Activated CD4-positive, alpha-beta T cell treated with anti-CD3 and anti-CD28 coated beads, Interleukin-2, amount 10 ng/mL, durations not matched to agents 24 days and 14 days (primary cell): ENCODE measurements around the gene CDHR1. TPM values are rescaled to one million over a fixed set of nuclear protein-coding genes. Genes with fewer than 3 reads are reported as not detected.
"Not testable (repeated sequence)": the region's sequence is repeated elsewhere in the genome, so short reads cannot be mapped to it uniquely, and the experiment has no call there.

ENCODE experiments used
- DNase-seq: peaks from one replicate; pipeline ENCODE4 v3.0.0; 2022
- H3K27ac Mint-ChIP-seq: one replicate; pipeline ENCODE4 v1.8.0; 2022; ENCODE audit warnings: mild to moderate bottlenecking, mixed read lengths
- H3K27me3 Mint-ChIP-seq: one replicate; pipeline ENCODE4 v1.8.0; 2022; ENCODE audit warnings: mixed read lengths
- H3K36me3 Mint-ChIP-seq: one replicate; pipeline ENCODE4 v1.8.0; 2022; ENCODE audit warnings: low read depth, mild to moderate bottlenecking, mixed read lengths
- H3K4me1 Mint-ChIP-seq: one replicate; pipeline ENCODE4 v1.8.0; 2021; ENCODE audit warnings: mixed read lengths
- H3K4me3 Mint-ChIP-seq: one replicate; pipeline ENCODE4 v1.8.0; 2022; ENCODE audit warnings: mild to moderate bottlenecking, moderate library complexity, mixed read lengths
- H3K9me3 Mint-ChIP-seq: one replicate; pipeline ENCODE4 v1.8.0; 2021; ENCODE audit warnings: mixed read lengths
- intact Hi-C: fragments of 100-400 bp; cut with micrococcal nuclease; formaldehyde crosslinking; loops from one replicate; pipeline ENCODE4 v1.15.1; 2023
- total RNA-seq: library from RNA; stranded (reverse); gene quantifications from 2 replicates; pipeline ENCODE4 v1.2.3, GENCODE V29; 2022

CDHR1 gene
- 0.26 and 0.33 TPM in 2 replicates for total RNA-seq

DNA sequence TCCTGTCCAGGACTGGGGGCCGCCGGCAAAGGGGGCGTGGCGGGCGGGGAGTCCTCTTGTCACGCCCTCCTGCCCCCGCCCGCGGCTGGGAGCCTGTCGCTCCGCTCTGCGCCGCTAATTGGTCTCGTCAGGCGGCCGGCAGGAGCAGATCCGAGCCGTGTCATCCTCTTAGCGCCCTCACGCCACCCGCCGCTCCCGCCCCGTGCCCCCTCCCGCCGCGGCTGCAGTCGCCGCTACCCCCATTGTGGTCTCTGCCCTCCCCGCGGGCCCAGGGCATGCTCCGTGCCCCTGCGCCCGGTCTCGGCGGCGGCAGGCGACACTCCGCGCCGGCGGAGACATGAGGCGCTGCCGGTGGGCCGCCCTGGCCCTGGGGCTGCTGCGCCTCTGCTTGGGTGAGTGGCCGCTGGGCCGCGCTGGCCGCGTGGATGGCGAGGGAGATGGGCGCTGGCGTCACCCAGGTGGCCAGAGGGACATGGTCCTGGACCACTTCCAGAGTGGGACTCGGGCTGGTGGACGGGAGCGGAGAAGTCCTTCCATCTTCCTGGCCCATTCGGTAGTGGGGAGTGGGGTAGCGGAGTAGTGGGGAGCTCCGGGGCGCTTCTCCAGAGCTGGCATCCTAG, at the start of gene CDHR1:
CDHR1 (plus strand) TSS at position 114 of the 620 bp plus-strand sequence; CDS start at position 338, 224 bp downstream.
- Mint-ChIP-seq H3K36me3 (no peaks in the 10 kb centered on the region), H3K27me3 (peaks cover 52% of the 10 kb centered on the region), H3K27ac (no peak within 1 kb of the TSS), H3K4me1 (peaks cover 7% of the 10 kb centered on the region), H3K4me3 (peak within 1 kb of the TSS; percentile 44), H3K9me3 (no peaks in the 10 kb centered on the region)
- intact Hi-C loops: no loop called here
- DNase-seq: peak; percentile 79

GRCh38 chr10:84147347-84147746, 47.0 kb upstream of the CDHR1 start:
- DNase-seq: no peak
- Mint-ChIP-seq H3K4me3 (no peak overlapping the region), H3K27ac (no peak overlapping the region), H3K36me3 (peaks cover 58% of the 10 kb centered on the region), H3K9me3 (no peaks in the 10 kb centered on the region), H3K4me1 (no peaks in the 10 kb centered on the region), H3K27me3 (no peaks in the 10 kb centered on the region)
- intact Hi-C loops: loop anchor here (5.0 kb wide), 1 partner anchor 390 kb away; no protein-coding TSS in a partner anchor

GRCh38 chr10:84148006-84148597, 46.2 kb upstream of the CDHR1 start:
- DNase-seq: peak; percentile 65
- H3K27me3 Mint-ChIP-seq, H3K4me3 Mint-ChIP-seq, H3K4me1 Mint-ChIP-seq, H3K27ac Mint-ChIP-seq, H3K9me3 Mint-ChIP-seq: not testable (repeated sequence)
- intact Hi-C loops: loop anchor here (1.0 to 5.0 kb wide), 2 partner anchors 57 to 389 kb away; no protein-coding TSS in a partner anchor
- H3K36me3 Mint-ChIP-seq: peaks cover 56% of the 10 kb centered on the region

DNA sequence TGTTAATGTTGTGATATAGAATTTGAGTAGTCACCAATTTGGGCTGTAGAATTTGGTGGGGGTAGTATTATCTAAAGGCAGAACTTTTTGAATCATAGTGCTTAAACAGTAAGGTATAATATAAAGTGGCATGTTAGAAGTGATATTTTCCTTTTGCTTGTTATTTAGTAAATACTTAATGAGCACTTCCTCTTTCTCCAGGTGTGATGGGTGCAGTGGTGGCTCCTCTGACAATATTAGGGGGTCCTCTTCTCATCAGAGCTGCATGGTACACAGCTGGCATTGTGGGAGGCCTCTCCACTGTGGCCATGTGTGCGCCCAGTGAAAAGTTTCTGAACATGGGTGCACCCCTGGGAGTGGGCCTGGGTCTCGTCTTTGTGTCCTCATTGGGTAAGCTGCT, 44.5 kb upstream of the CDHR1 start:
- H3K27ac Mint-ChIP-seq: no peak overlapping the region
- no peaks in the 10 kb centered on the region for H3K27me3 Mint-ChIP-seq
- intact Hi-C loops: loop anchor here (5.0 kb wide), 1 partner anchor 387 kb away; no protein-coding TSS in a partner anchor
- peaks cover 58% of the 10 kb centered on the region for H3K36me3 Mint-ChIP-seq
- peaks cover 2% of the 10 kb centered on the region for H3K4me1 Mint-ChIP-seq
- no peak overlapping the region for H3K4me3 Mint-ChIP-seq
- no peaks in the 10 kb centered on the region for H3K9me3 Mint-ChIP-seq
- DNase-seq: no peak

GRCh38 chr10:84152769-84153168, 41.6 kb upstream of the CDHR1 start:
- H3K36me3 Mint-ChIP-seq: peaks cover 45% of the 10 kb centered on the region
- no peaks in the 10 kb centered on the region for H3K9me3 Mint-ChIP-seq
- intact Hi-C loops: no loop called here
- no peak for DNase-seq
- H3K4me3 Mint-ChIP-seq: no peak overlapping the region
- peaks cover 7% of the 10 kb centered on the region for H3K4me1 Mint-ChIP-seq
- H3K27ac Mint-ChIP-seq: no peak overlapping the region
- no peaks in the 10 kb centered on the region for H3K27me3 Mint-ChIP-seq

DNA sequence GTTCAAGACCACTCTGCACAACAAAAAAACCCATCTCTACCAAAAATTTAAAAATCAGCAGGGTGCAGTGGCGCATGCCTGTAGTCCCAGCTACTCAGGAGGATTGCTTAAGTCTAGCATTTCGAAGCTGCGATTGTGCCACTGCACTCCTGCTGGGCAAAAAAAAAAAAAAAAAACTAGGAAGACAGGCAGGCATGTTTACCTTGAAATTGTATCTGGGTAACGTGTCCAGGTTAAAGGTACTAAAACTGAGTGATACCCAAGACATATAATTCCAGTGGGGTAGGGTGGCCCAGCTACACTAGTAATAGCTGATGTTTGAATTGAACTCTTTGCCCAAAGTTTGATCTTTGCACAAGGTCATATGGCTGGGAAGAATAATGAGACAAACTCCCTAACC, 38.8 kb upstream of the CDHR1 start:
- peaks cover 33% of the 10 kb centered on the region for H3K36me3 Mint-ChIP-seq
- no peak overlapping the region for H3K27ac Mint-ChIP-seq
- H3K9me3 Mint-ChIP-seq: no peaks in the 10 kb centered on the region
- intact Hi-C loops: no loop called here
- DNase-seq: no peak
- no peak overlapping the region for H3K4me3 Mint-ChIP-seq
- peaks cover 9% of the 10 kb centered on the region for H3K4me1 Mint-ChIP-seq
- peaks cover 3% of the 10 kb centered on the region for H3K27me3 Mint-ChIP-seq

GRCh38 chr10:84156009-84156408, 38.3 kb upstream of the CDHR1 start:
- Mint-ChIP-seq H3K4me1 (peaks cover 9% of the 10 kb centered on the region), H3K36me3 (peaks cover 28% of the 10 kb centered on the region), H3K27me3 (peaks cover 3% of the 10 kb centered on the region), H3K27ac (no peak overlapping the region), H3K4me3 (no peak overlapping the region), H3K9me3 (no peaks in the 10 kb centered on the region)
- no peak for DNase-seq
- intact Hi-C loops: no loop called here

DNA sequence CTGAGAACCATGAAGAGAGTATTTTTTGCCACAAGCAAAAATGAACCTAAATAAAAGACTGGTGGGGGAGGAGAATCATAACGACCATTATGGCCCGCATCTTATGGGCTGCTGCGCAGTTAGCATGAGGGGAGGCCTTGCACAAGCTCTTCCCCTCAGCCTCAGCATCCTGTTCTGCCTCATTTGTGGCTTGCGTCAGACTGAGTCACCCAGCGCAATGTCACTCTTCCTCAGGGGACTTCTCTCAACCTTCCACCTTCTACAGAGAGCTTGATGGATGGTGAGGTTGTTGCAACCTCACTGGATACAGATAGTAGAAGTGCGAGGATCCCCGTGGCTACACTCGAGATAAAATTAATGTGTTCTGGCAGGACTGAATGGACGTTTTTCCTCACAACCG, 37.6 kb upstream of the CDHR1 start:
- Mint-ChIP-seq H3K4me1 (peaks cover 9% of the 10 kb centered on the region), H3K36me3 (peaks cover 26% of the 10 kb centered on the region), H3K27me3 (peaks cover 6% of the 10 kb centered on the region), H3K27ac (no peak overlapping the region), H3K9me3 (no peaks in the 10 kb centered on the region), H3K4me3 (no peak overlapping the region)
- peak; percentile 67 for DNase-seq
- intact Hi-C loops: no loop called here

DNA sequence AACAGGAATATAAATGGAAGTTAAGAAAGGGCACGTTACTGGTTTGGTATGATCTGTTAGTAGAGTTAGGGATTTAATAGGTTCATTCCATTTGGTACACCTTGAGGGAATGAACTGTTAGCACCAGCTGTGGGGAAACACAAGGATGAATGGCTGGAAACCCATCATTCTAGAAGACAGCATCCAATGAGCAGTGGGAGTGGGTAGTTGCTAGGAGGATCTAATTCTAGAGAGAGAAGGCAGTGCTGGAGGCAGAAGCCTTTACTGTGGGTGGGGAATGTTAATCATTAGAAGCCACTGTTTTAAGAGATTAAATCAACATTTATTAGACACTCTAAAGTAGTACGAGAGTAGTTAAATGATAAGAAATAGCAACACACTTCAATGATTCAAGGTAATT, 36.3 kb upstream of the CDHR1 start:
- Mint-ChIP-seq H3K27me3 (peaks cover 6% of the 10 kb centered on the region), H3K27ac (no peak overlapping the region), H3K4me1 (peaks cover 9% of the 10 kb centered on the region), H3K4me3 (no peak overlapping the region), H3K9me3 (no peaks in the 10 kb centered on the region), H3K36me3 (peaks cover 19% of the 10 kb centered on the region)
- intact Hi-C loops: no loop called here
- DNase-seq: no peak

GRCh38 chr10:84158550-84158949, 35.8 kb upstream of the CDHR1 start:
- H3K36me3 Mint-ChIP-seq: peaks cover 14% of the 10 kb centered on the region
- H3K4me1 Mint-ChIP-seq: peaks cover 7% of the 10 kb centered on the region
- H3K27me3 Mint-ChIP-seq: peaks cover 8% of the 10 kb centered on the region
- intact Hi-C loops: no loop called here
- no peak overlapping the region for H3K27ac Mint-ChIP-seq
- no peaks in the 10 kb centered on the region for H3K9me3 Mint-ChIP-seq
- DNase-seq: no peak
- no peak overlapping the region for H3K4me3 Mint-ChIP-seq

DNA sequence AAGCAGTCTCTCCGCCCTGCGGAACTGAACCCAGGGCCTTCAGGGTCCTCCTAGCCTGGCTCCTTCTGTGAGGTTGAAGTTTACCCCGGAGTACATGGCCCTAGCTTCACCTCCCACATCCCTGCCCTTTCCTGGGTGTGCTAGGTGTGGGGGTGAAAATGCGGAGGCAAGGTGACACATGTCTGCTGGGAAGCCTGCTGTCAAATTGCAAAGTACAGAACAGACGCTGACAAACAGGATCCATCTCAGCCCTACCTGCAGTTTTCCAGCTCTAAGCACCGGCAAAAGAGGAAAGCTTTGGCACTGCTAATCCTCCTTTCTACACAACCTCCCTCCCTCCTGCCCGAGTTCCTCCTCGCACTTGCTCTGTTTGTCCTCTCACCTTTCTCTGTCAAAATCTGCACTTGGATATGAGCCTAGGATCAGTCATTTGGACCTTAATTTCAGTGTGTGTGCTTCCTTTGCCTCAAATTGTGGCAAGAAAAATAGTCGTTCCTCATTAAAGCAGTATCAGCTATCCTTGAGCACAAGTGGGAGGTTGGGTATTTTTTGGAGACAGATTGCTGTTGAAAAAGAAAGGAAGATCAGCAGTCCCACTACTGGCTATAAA, 35.2 kb upstream of the CDHR1 start:
- H3K4me1 Mint-ChIP-seq: peaks cover 7% of the 10 kb centered on the region
- intact Hi-C loops: no loop called here

DNA sequence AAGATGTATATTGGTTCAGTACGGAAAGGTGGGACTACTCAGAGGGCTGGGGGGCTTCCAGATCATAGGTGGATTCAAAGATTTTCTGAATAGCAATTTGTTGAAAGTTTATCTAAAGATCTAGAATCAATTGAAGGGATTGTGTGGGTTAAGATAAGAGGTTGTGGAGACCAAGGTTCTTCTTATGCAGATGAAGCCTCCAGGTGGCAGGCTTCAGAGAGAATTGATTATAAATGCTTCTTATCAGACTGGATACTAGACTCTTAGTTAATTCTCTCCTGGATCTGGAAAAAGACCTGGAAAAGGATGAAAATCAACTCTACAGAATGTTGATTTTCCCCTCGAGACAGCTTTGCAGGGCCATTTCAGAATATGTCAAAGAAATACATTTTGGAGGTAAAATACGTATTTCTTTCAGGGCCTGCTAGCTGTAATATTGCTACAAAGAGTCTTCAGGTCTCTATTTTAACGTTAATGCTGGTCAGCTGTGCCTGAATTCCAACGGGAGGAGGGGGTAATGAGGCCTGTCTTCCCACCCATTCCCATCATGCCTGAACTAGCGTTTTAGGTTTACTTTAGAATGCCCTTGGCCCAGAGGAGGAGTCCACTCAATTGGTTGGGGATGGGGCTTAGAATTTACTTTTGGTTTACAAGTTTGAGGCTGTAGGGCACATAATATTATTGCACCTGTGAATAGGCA, 33.5 kb upstream of the CDHR1 start:
- peaks cover under 1% of the 10 kb centered on the region for H3K36me3 Mint-ChIP-seq
- no peak overlapping the region for H3K4me3 Mint-ChIP-seq
- no peaks in the 10 kb centered on the region for H3K9me3 Mint-ChIP-seq
- intact Hi-C loops: no loop called here
- H3K27ac Mint-ChIP-seq: no peak overlapping the region
- H3K27me3 Mint-ChIP-seq: peaks cover 14% of the 10 kb centered on the region
- no peak for DNase-seq
- peaks cover 7% of the 10 kb centered on the region for H3K4me1 Mint-ChIP-seq

More for the DNA sequence above, 35.2 kb upstream of the CDHR1 start:
- no peak overlapping the region for H3K4me3 Mint-ChIP-seq
- DNase-seq: no peak
- no peaks in the 10 kb centered on the region for H3K9me3 Mint-ChIP-seq
- H3K27ac Mint-ChIP-seq: no peak overlapping the region
- H3K36me3 Mint-ChIP-seq: peaks cover 10% of the 10 kb centered on the region
- H3K27me3 Mint-ChIP-seq: peaks cover 12% of the 10 kb centered on the region

DNA sequence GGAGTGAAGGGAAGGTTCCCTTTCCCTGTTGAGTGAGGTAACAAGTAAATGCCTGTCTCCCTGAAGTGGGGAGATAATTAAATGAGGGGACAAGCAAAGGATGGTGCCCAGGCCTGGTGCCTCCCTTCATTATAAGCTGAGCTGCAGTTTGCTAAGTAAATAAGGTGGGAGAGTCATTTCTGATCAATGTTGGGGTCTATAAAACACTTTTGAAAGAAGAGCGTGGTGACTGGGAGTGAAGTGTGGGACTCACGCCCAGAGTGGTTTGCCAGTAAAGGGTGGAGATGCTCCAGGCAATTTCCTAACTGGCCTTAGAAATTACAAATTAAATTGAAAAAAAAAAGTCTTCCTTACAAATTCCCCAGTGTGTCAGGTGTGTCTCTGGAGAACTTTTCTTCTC, 30.3 kb upstream of the CDHR1 start:
- peaks cover 14% of the 10 kb centered on the region for H3K27me3 Mint-ChIP-seq
- no peaks in the 10 kb centered on the region for H3K36me3 Mint-ChIP-seq
- H3K4me3 Mint-ChIP-seq: no peak overlapping the region

DNA sequence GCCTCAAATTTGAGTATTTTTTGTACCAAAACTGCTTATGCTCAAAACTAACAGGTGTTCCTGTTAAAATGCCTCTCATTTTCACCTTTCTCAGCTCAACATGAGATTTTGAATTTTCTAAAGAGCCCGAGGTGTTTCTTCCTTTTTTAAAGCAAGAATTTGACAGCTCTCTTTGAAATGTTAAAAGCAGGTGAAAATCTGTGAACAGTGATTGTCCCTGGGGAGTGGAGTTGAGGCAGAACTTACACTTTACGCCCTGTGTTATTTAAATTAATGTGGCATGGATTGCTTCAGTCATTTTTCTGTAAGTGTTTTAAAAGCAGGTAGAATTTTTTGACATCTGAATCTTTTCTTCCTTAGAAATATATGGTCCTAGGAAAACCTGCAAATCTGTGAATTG, 29.9 kb upstream of the CDHR1 start:
- no peak overlapping the region for H3K27ac Mint-ChIP-seq
- no peaks in the 10 kb centered on the region for H3K4me1 Mint-ChIP-seq
- intact Hi-C loops: no loop called here

More for the DNA sequence above, 30.3 kb upstream of the CDHR1 start:
- no peaks in the 10 kb centered on the region for H3K9me3 Mint-ChIP-seq
- H3K4me1 Mint-ChIP-seq: peaks cover 2% of the 10 kb centered on the region
- no peak overlapping the region for H3K27ac Mint-ChIP-seq
- intact Hi-C loops: no loop called here
- DNase-seq: no peak

More for the DNA sequence above, 29.9 kb upstream of the CDHR1 start:
- no peak for DNase-seq
- H3K9me3 Mint-ChIP-seq: no peaks in the 10 kb centered on the region
- H3K36me3 Mint-ChIP-seq: no peaks in the 10 kb centered on the region
- H3K4me3 Mint-ChIP-seq: no peak overlapping the region
- peaks cover 12% of the 10 kb centered on the region for H3K27me3 Mint-ChIP-seq
